NCI-H69 (cell line): ENCODE results near the gene GNAO1.

ENCODE experiments used
- DNase-seq: peaks from one replicate; lab custom pipeline; 2025; lab: John Stamatoyannopoulos, UW

Gene GNAO1

GRCh38 chr16:56198006-56198754, 6.9 kb downstream of the GNAO1 start:
- no peak for DNase-seq

GRCh38 chr16:56198755-56199114, 7.4 kb downstream of the GNAO1 start:
- DNase-seq = no peak

- no peak for DNase-seq
Measured at GRCh38 chr16:56199164-56199563, 7.9 kb downstream of the GNAO1 start.

GRCh38 chr16:56201030-56201429, 9.7 kb downstream of the GNAO1 start:
- no peak for DNase-seq

GRCh38 chr16:56202036-56202435, 10.7 kb downstream of the GNAO1 start:
- DNase-seq = no peak

GRCh38 chr16:56203052-56203451, 11.8 kb downstream of the GNAO1 start:
- peak; percentile 32 for DNase-seq

GRCh38 chr16:56204816-56205215, 13.5 kb downstream of the GNAO1 start:
- DNase-seq = no peak

- DNase-seq = peak; percentile 61
Measured at GRCh38 chr16:56206951-56207350, 15.7 kb downstream of the GNAO1 start.

GRCh38 chr16:56207421-56207820, 16.1 kb downstream of the GNAO1 start:
- DNase-seq = peak; percentile 75

- no peak for DNase-seq
Measured at GRCh38 chr16:56211435-56211981, 20.2 kb downstream of the GNAO1 start.

GRCh38 chr16:56212144-56212543, 20.9 kb downstream of the GNAO1 start:
- no peak for DNase-seq

- no peak for DNase-seq
Measured at GRCh38 chr16:56221995-56222394, 30.7 kb downstream of the GNAO1 start.

- DNase-seq = no peak
Measured at GRCh38 chr16:56222474-56222997, 31.2 kb downstream of the GNAO1 start.

- DNase-seq = peak; percentile 4
Measured at GRCh38 chr16:56225017-56225742, 33.9 kb downstream of the GNAO1 start.

- peak; percentile 28 for DNase-seq
Measured at GRCh38 chr16:56226187-56226586, 34.9 kb downstream of the GNAO1 start.

GRCh38 chr16:56226845-56227525, 35.7 kb downstream of the GNAO1 start:
- peak; percentile 74 for DNase-seq

- DNase-seq = no peak
Measured at GRCh38 chr16:56227936-56228335, 36.6 kb downstream of the GNAO1 start.

- peak; percentile 9 for DNase-seq
Measured at GRCh38 chr16:56228476-56228875, 37.2 kb downstream of the GNAO1 start.

- no peak for DNase-seq
Measured at GRCh38 chr16:56233795-56234566, 42.7 kb downstream of the GNAO1 start.

GRCh38 chr16:56234737-56235136, 43.4 kb downstream of the GNAO1 start:
- no peak for DNase-seq

GRCh38 chr16:56237451-56237930, 46.2 kb downstream of the GNAO1 start:
- DNase-seq = no peak
